ENCODE data around the gene NPAS4.

- TF ChIP-seq, protein P1, sequence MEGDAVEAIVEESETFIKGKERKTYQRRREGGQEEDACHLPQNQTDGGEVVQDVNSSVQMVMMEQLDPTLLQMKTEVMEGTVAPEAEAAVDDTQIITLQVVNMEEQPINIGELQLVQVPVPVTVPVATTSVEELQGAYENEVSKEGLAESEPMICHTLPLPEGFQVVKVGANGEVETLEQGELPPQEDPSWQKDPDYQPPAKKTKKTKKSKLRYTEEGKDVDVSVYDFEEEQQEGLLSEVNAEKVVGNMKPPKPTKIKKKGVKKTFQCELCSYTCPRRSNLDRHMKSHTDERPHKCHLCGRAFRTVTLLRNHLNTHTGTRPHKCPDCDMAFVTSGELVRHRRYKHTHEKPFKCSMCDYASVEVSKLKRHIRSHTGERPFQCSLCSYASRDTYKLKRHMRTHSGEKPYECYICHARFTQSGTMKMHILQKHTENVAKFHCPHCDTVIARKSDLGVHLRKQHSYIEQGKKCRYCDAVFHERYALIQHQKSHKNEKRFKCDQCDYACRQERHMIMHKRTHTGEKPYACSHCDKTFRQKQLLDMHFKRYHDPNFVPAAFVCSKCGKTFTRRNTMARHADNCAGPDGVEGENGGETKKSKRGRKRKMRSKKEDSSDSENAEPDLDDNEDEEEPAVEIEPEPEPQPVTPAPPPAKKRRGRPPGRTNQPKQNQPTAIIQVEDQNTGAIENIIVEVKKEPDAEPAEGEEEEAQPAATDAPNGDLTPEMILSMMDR (IDR thresholded peaks at IDR 0.05; ENCODE audit: low read depth, low read length, poor library complexity, severe bottlenecking), result no peak
- TF ChIP-seq EZH2phosphoT487 (IDR thresholded peaks at IDR 0.05; ENCODE audit: borderline replicate concordance, low read length), result no peak
Observed at GRCh38 chr11:66393954-66394353, 26.9 kb upstream of the NPAS4 start.
